ENCODE results near the gene CCDC7.

DNA sequence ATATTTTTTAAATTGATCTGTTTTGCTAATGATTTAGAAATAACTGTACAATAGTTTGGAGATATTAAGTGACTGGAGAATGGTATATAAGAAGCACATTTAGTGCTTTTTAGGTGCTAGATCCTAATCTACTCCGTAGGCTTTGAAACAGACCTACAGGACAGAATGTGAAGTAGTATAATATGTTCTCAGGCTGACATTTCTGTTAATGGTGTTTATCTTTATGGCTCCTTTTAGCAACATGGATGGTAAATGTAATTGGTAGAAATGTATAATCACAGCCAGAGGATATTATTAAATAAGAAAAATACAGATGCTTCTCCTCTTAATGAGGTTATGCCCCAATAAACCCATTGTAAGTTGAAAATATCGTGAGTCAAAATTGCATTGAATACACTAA lies 30.6 kb upstream of the CCDC7 start:
- TF ChIP-seq GATA2 (IDR thresholded peaks at IDR 0.05; ENCODE audit: low read depth, low read length) (peak; percentile 39; the same call in 1 of the 2 replicates), GATA3 (IDR thresholded peaks at IDR 0.05; ENCODE audit: low read depth, low read length) (peak; percentile 73)

Data from SH-SY5Y (cell line).